Neuronal stem cell (in vitro differentiated cells): ENCODE measurements around the gene EHBP1L1.

ENCODE experiments used
- DNase-seq: peaks from one replicate; pipeline ENCODE4 v3.0.0-alpha.2; 2013; ENCODE audit warnings: low spot score
- H2AFZ ChIP-seq: one replicate; pipeline ENCODE4 v1.6.1; 2013; ENCODE audit warnings: mild to moderate bottlenecking, low read length, inconsistent platforms
- H2AK5ac ChIP-seq: 2 replicates; pipeline ENCODE4 v1.6.1; 2013; ENCODE audit warnings: low read depth, mild to moderate bottlenecking, inconsistent platforms, low read length, moderate library complexity, mixed read lengths
- H2BK120ac ChIP-seq: 2 replicates; pipeline ENCODE4 v1.6.1; 2013; ENCODE audit warnings: low read depth, mild to moderate bottlenecking, inconsistent platforms, low read length, moderate library complexity, mixed read lengths
- H2BK12ac ChIP-seq: one replicate; pipeline ENCODE4 v1.6.1; 2013; ENCODE audit warnings: low read length, inconsistent platforms
- H2BK15ac ChIP-seq: 2 replicates; pipeline ENCODE4 v1.6.1; 2013; ENCODE audit warnings: mild to moderate bottlenecking, low read length, inconsistent platforms, mixed read lengths
- H2BK5ac ChIP-seq: one replicate; pipeline ENCODE4 v1.6.1; 2013; ENCODE audit warnings: inconsistent platforms, mild to moderate bottlenecking, low read length, moderate library complexity
- H3K14ac ChIP-seq: one replicate; pipeline ENCODE4 v1.6.1; 2013; ENCODE audit warnings: low read length, inconsistent platforms
- H3K18ac ChIP-seq: 2 replicates; pipeline ENCODE4 v1.6.1; 2013; ENCODE audit warnings: low read length, inconsistent platforms
- H3K23ac ChIP-seq: 2 replicates; pipeline ENCODE4 v1.6.1; 2013; ENCODE audit warnings: low read depth, mild to moderate bottlenecking, mixed read lengths, low read length, inconsistent platforms; ENCODE audit not compliant: poor library complexity
- H3K27ac ChIP-seq: replicated peaks from 3 replicates; pipeline ENCODE4 v1.5.1; 2013; ENCODE audit warnings: low read length, inconsistent platforms
- H3K27me3 ChIP-seq, 3 experiments: 2 replicates each; pipeline ENCODE4 v1.6.1; 2013; ENCODE audit warnings: low read length in 3 of 3, mild to moderate bottlenecking in 2 of 3, inconsistent platforms in 1 of 3, low read depth in 1 of 3, mixed read lengths in 1 of 3, moderate library complexity in 1 of 3; ENCODE audit not compliant: control insufficient read depth in 3 of 3, insufficient read depth in 3 of 3
- H3K36me3 ChIP-seq, 2 donors: replicated peaks in 1 of 2; 2 replicates each; pipeline ENCODE4 v1.6.1; 2013; ENCODE audit warnings: low read length in 2 of 2; ENCODE audit not compliant: control insufficient read depth in 2 of 2, insufficient read depth in 2 of 2
- H3K4ac ChIP-seq: 2 replicates; pipeline ENCODE4 v1.6.1; 2013; ENCODE audit warnings: inconsistent platforms, mild to moderate bottlenecking, low read length, moderate library complexity
- H3K4me1 ChIP-seq, 2 donors: 1 replicate in 1 of 2; 2 replicates in 1 of 2; pipeline ENCODE4 v1.6.1; 2013; ENCODE audit warnings: low read length in 2 of 2, low read depth in 1 of 2; ENCODE audit not compliant: control insufficient read depth in 2 of 2, insufficient read depth in 1 of 2
- H3K4me2 ChIP-seq: one replicate; pipeline ENCODE4 v1.6.1; 2013; ENCODE audit warnings: mild to moderate bottlenecking, low read length, inconsistent platforms; ENCODE audit not compliant: insufficient read depth, poor library complexity, severe bottlenecking
- H3K4me3 ChIP-seq, 2 donors: 2 replicates each; pipeline ENCODE4 v1.5.1; 2013; ENCODE audit warnings: low read length in 2 of 2, mild to moderate bottlenecking in 2 of 2, inconsistent platforms in 1 of 2, moderate library complexity in 1 of 2
- H3K79me1 ChIP-seq: one replicate; pipeline ENCODE4 v1.6.1; 2013; ENCODE audit warnings: low read depth, mild to moderate bottlenecking, inconsistent platforms, low read length, moderate library complexity
- H3K9ac ChIP-seq: one replicate; pipeline ENCODE4 v1.6.1; 2013; ENCODE audit warnings: mild to moderate bottlenecking, low read depth, low read length, inconsistent platforms; ENCODE audit not compliant: poor library complexity
- H3K9me3 ChIP-seq, 2 donors: replicated peaks in 1 of 2; 2 replicates each; pipeline versions ENCODE3 to v1.6.1; 2013; ENCODE audit warnings: low read length in 2 of 2, mild to moderate bottlenecking in 2 of 2, inconsistent platforms in 1 of 2, low read depth in 1 of 2, mixed read lengths in 1 of 2, moderate library complexity in 1 of 2; ENCODE audit not compliant: control insufficient read depth in 2 of 2, insufficient read depth in 1 of 2
- H4K8ac ChIP-seq: one replicate; pipeline ENCODE4 v1.6.1; 2013; ENCODE audit warnings: low read depth, mild to moderate bottlenecking, inconsistent platforms, low read length, moderate library complexity
- H4K91ac ChIP-seq: one replicate; pipeline ENCODE4 v1.6.1; 2013; ENCODE audit warnings: low read length, low read depth, mild to moderate bottlenecking, inconsistent platforms; ENCODE audit not compliant: poor library complexity
- WGBS, 2 donors: extraction: QIAGEN DNeasy Blood & Tissue Kit; methylation state at CpG; one replicate each; pipeline ENCODE4 v1.1.7; 2013; ENCODE audit warnings: missing lambda C conversion rate in 2 of 2, mixed read lengths in 1 of 2; ENCODE audit not compliant: insufficient read length in 2 of 2, insufficient replicate concordance in 1 of 2; ENCODE audit errors: extremely low coverage in 2 of 2; 5-methylcytosine and 5-hydroxymethylcytosine counted together

EHBP1L1 gene

DNA sequence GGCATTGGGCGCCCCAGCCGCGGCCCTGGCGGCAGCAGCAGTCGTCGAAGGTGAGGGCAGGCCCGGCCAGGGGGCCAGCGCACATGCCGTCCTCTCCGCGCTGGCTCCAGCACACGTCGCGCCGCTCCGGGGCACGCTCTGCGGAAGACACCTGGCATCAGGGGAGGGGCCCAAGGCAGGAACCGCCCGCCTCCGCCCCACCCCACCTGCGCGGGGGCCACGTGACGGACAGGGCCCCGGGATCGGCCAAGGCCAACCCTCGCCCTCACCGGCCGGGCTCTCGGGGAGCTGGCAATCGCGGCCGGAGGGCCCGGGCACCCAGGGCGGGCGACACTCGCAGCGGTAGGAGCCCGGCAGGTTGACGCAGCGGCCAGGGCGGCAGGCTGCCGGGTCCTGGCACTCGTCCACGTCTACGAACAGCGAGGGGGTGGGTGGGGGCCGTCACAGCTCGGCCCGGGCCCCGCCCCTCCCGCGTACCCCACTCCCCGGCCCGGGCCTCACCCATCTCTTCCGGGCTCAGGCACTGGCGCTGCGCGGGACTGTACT lies 36.0 kb upstream of the EHBP1L1 start:
- Histone ChIP-seq H3K9ac (peak overlapping the region; percentile 83), H2AK5ac (peak overlapping the region; percentile 88), H3K18ac (peak overlapping the region; percentile 89), H3K36me3 (peaks cover 24 to 50% of the 10 kb centered on the region in 2 donors), H4K91ac (no peak overlapping the region), H3K27me3 (peaks cover 0 to 45% (median 13%) of the 10 kb centered on the region in 3 experiments), H2BK5ac (no peak overlapping the region), H2BK15ac (peak overlapping the region; percentile 92), H3K14ac (peak overlapping the region; percentile 71), H3K4me1 (peaks cover 0 to 10% of the 10 kb centered on the region in 2 donors), H3K27ac (no peak overlapping the region), H2AFZ (no peak overlapping the region), H3K79me1 (peaks cover 5% of the 10 kb centered on the region), H2BK120ac (peak overlapping the region; percentile 18), H3K4me3 (peak overlapping the region in 1 of 2 donors; percentile 82), H3K4ac (no peak overlapping the region), H4K8ac (no peak overlapping the region), H3K23ac (peak overlapping the region; percentile 94), H2BK12ac (peak overlapping the region; percentile 58), H3K9me3 (no peaks in the 10 kb centered on the region), H3K4me2 (peak overlapping the region; percentile 95)
- WGBS, 2 donors, result no CpG with 5 or more reads among the region's 60 CpGs
- DNase-seq, result no peak

- Histone ChIP-seq H3K4me1 (peaks cover 0 to 10% of the 10 kb centered on the region in 2 donors), H2BK15ac (peak overlapping the region; percentile 6), H2AFZ (no peak overlapping the region), H3K18ac (peak overlapping the region; percentile 98), H4K91ac (no peak overlapping the region), H2BK120ac (peak overlapping the region; percentile 88), H3K4me3 (peak overlapping the region in 1 of 2 donors; percentile 82), H3K27me3 (peaks cover 0 to 52% (median 13%) of the 10 kb centered on the region in 3 experiments), H3K9ac (peak overlapping the region; percentile 83), H3K9me3 (no peaks in the 10 kb centered on the region), H3K4me2 (peak overlapping the region; percentile 95), H3K23ac (peak overlapping the region; percentile 94), H3K14ac (peak overlapping the region; percentile 89), H3K27ac (no peak overlapping the region), H2BK12ac (no peak overlapping the region), H2AK5ac (peak overlapping the region; percentile 88), H4K8ac (no peak overlapping the region), H3K4ac (no peak overlapping the region), H3K36me3 (peaks cover 19 to 44% of the 10 kb centered on the region in 2 donors), H2BK5ac (no peak overlapping the region), H3K79me1 (peaks cover 5% of the 10 kb centered on the region)
- WGBS, 2 donors, result no CpG with 5 or more reads among the region's 78 CpGs
- peak; percentile 84 for DNase-seq
Measured at GRCh38 chr11:65540290-65541092, 35.4 kb upstream of the EHBP1L1 start.

DNA sequence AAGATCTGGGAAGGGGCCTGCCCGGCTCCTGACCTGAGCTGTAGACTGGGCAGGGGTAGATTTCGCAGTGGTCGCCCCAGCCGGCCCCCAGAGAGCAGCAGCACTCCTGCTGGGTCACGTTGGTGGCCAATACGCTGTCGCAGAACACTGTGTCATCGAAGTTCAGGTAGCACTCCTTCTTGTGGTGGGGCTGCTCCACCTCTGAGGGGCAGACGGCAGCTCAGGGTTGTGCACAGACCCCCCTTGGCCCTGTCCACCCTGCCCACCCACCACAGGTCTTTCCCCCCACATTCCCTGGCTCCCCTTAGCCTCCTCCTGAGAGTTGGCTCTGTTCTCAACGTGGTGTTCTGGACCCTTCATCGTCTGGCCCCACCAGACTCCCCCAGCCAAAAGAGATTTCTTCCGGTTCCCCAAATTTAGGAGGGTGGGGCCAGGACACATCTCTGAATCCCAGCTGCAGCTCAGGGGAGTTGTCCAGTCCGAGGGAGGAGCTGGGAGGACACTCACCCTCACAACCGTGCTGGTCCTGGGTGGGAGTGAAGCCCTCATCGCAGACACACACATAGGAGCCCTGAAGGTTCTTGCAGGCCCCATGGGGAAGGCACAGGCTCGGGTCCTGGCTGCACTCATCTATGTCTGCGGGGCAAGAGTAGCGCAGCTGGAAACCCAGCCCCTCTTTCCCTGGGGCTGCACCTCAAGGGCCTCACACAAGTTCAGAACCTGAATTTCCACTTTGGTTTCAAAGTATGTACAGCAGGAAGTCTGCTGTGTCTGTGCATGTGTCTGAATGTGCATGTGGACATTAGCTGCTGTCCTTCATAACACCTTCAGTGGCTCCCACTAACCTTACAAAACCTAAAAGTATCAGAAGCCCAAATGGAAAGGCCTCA lies 34.5 kb upstream of the EHBP1L1 start:
- peaks cover 0 to 13% of the 10 kb centered on the region in 2 donors for H3K4me1 ChIP-seq
- H2BK12ac ChIP-seq, result no peak overlapping the region
- no peak overlapping the region for H3K14ac ChIP-seq
- WGBS, 2 donors, result no CpG with 5 or more reads among the region's 18 CpGs
- no peak overlapping the region for H2AFZ ChIP-seq
- H3K4ac ChIP-seq, result no peak overlapping the region
- peaks cover 5% of the 10 kb centered on the region for H3K79me1 ChIP-seq
- H3K9ac ChIP-seq, result peak overlapping the region; percentile 14
- peak overlapping the region; percentile 39 for H2AK5ac ChIP-seq
- H3K4me2 ChIP-seq, result peak overlapping the region; percentile 95
- H3K27me3 ChIP-seq, result peaks cover 0 to 60% (median 13%) of the 10 kb centered on the region in 3 experiments
- H3K18ac ChIP-seq, result peak overlapping the region; percentile 83
- DNase-seq, result no peak
- no peaks in the 10 kb centered on the region for H3K9me3 ChIP-seq
- H3K4me3 ChIP-seq, result no peak overlapping the region
- peak overlapping the region; percentile 88 for H2BK120ac ChIP-seq
- H2BK5ac ChIP-seq, result no peak overlapping the region
- H4K8ac ChIP-seq, result no peak overlapping the region
- H2BK15ac ChIP-seq, result peak overlapping the region; percentile 18
- H4K91ac ChIP-seq, result no peak overlapping the region
- peak overlapping the region; percentile 94 for H3K23ac ChIP-seq
- peaks cover 10 to 35% of the 10 kb centered on the region in 2 donors for H3K36me3 ChIP-seq
- H3K27ac ChIP-seq, result no peak overlapping the region
